A204.1 (cell line): ENCODE results near the gene PLAAT1.

ENCODE experiments used
- FAIRE-seq: peaks from 2 replicates; lab custom pipeline; 2012; peaks lifted over from hg19 to GRCh38; lab: Jason Lieb, UNC

PLAAT1 gene

DNA sequence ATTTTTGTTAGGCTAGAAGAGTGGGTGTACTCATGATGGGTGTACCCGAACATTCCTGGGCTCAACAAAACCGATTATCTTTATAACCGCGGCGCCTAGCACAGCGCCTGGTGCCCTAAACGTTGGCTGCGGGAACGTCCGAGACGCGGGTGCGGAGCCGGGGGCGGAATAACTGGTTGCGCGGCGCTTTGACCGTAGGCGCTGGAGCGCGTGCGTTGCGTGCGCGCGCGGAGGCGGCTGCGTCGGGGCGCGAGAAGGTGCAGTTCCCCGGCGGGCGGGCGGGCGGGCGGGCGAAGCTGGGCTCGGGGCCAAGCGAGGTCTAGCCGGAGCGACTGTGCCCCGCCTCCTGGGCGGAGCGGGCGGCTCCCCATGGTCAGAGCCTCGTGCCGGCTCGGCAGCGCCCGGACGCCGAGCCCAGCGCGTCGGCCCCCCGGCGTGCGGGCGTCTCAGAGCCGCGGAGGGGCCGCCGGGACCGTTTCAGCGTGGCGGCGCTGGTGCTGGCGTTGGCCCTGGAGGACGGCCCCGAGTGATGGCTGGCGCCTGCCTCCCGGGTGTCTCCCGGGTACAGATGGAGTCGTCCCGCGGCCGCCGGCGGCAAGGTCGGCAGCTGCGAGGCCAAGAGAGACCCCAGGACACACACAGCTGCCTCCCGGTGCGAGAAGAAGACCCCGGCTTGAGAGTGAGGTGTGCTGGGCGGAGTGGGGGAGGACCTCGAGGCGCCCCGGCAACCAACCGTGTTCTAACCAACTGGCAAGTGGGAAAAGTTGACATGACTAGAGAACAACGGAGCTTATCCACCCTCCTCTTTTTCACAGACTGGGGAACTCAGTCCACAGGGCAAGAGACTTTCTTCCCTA is at the start of gene PLAAT1:
Gene PLAAT1, plus strand, starts transcription at position 373 of the 857 bp plus-strand sequence. CDS start 14,429 bp downstream, outside the sequence.
- FAIRE-seq: no peak

DNA sequence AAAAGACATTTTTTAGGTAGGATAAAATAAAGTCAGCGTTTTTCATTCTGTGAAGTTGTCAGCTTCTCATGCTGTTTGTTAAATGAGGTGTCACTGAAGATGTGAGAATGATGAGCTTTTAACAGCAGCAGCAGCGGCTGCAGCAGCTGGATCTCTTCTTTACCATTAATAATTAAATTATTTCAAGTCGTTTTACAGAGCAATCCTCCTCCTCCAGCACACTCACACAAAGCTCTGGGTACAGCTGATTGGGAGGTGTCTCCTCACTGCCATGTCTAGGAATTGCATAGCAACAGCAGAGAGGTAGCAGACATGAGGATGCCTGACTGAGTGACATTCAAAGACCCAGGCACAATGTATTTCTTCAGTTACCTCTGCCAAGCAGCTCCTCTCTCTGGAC is 46.7 kb upstream of the PLAAT1 start:
- no peak for FAIRE-seq

DNA sequence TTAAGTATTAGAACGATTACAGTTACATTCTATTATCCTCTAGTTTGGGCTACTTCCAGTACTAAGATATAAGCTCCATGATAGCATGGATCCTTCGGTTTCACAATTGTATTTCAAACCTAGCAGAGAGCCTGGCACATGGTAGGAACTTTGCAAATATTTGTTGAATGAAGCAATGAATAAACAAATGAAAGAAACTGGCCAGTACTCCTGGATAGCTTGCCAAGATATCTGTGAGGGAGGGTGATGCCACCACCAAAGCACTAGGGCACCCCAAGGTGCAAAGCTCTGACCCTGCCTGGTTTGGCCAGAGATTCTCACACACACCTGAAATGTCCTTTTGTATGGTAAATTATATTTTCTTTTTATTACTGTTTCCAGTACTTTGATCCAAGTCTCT is 44.3 kb upstream of the PLAAT1 start:
- FAIRE-seq: no peak

DNA sequence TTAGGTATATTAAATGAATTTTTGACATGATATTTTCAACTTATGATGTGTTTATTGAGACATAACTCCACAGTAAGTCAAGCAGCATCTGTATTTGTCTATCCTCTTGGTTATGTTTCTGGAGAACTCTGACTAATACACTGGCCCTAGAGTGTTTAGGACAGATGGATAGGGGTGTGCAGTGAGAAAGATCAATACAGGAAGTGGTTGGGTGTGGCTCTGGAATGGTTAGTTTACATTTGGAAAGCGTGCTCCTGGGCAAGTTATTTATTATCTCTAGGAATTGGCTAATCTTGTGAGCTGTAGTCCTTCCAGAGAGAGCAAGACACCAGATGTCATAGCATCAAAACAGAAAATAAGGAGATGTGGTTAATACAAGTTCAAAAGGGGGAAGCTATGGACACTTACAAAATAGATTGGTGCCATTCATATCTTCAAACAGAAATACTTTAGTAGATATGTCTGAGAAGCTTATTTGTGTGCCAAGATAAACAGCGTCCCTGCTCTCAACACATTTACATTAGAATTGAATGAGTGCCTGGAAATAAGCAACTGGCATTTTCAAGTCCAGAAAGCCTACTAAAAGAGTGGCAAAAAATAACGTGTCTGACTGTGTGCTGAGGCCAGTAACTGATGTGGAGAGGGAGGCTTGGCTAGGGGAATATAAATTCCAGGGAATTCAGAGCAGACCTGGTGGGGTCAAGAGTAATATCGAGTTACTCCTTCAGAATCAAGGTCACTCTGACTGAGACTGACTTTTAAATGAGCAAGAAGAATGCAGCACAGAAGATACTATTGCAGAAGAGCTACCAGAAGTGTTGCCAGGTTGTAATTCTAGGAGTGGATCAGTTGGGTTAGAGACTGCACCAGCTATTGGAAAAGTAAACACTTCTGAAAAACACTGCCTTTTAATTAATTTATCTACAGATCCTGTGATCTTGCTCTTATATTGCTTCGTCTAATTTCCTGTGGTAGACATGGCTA is 33.4 kb upstream of the PLAAT1 start:
- no peak for FAIRE-seq

DNA sequence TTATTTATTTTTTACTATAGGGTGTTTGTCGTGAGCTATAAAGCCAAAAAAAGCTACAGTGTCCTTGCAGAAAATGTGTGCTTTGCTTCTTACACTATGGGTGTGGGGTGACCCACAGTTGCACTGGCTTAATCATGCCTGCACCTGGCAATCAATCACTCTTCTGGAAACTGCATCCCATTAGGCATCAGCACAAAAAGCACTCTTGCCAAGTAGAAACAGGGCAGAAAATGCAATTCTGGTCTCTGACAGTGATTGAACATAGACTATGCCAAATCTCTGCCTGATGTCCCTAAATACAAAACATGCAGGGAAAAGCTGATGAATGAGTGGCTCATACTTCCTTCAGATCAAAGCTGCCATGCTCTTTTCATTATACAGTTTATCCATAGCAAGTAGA is 30.4 kb upstream of the PLAAT1 start:
- FAIRE-seq: no peak

DNA sequence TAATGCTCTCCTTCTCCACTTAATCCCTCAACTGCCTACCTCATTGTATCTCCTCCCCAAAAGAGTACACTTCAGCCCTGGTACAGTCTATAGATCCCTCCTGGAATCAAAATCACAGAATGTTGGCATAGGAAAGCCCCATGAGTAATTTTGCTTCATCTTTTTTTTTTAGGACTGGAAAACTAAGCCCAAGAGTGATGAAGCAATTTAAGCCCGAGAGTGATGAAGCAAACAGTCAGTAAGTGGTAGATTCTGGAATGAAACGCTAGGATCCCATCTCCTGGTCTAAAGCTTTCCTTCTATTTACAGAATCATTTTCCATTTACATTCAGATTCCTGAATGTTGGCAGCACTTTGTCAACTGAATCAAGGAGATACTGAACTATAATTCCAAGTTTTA is 29.8 kb upstream of the PLAAT1 start:
- no peak for FAIRE-seq

DNA sequence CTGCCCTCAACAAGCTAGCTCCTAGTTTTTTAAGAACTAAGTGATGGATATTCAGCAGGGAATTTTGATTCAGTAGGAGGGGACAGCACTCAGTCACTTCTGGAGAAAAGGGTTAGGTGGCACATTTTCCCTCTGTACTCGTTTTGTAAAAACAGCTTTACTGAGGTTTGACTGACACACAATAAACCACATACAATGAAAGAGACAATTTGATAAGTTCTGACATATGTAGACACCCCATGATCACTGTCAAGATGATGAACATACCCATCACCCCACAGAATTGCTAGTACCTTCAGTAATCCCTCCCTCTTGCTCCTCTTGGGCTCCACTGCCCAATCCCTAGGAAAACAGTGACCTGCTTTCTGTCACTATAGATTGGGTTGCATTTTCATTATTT is 29.0 kb upstream of the PLAAT1 start:
- no peak for FAIRE-seq

DNA sequence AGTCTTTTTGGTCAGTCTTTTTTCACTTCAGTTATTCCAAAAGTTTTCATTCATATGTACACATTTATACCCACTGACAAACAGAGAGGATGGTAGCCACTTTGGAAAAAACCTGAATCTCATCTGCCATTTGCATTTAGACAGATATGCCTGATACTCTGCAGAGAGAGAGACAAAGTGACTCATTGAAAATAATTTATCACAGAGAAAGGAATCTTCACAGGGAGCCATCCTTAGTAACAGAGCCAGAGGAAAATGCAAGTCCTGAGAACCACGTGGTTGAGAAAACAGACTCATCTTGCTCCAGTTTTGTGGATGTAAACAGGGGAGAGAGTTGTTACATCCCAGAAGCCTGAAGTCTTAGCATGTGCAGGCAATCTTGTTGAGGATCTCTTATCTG is 28.2 kb upstream of the PLAAT1 start:
- FAIRE-seq: no peak

DNA sequence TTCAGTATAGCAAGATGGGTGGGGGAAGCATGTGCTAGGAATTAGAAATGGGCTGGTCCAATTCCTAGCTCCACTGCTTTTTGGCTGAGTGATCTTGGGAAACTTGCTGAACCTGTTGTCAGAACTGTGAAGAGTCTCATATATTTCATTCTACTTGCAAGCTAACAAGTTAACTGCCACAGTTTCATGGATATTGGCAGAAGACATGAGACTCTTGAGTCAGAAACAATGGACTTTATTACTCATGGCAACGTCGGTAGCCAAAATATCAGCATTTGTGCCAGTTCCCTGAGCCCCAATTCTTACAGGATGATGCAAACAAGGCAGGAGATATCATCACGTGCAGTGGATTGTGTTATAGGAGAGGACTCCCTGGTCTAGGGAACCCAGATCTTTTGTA is 26.6 kb upstream of the PLAAT1 start:
- FAIRE-seq: no peak

DNA sequence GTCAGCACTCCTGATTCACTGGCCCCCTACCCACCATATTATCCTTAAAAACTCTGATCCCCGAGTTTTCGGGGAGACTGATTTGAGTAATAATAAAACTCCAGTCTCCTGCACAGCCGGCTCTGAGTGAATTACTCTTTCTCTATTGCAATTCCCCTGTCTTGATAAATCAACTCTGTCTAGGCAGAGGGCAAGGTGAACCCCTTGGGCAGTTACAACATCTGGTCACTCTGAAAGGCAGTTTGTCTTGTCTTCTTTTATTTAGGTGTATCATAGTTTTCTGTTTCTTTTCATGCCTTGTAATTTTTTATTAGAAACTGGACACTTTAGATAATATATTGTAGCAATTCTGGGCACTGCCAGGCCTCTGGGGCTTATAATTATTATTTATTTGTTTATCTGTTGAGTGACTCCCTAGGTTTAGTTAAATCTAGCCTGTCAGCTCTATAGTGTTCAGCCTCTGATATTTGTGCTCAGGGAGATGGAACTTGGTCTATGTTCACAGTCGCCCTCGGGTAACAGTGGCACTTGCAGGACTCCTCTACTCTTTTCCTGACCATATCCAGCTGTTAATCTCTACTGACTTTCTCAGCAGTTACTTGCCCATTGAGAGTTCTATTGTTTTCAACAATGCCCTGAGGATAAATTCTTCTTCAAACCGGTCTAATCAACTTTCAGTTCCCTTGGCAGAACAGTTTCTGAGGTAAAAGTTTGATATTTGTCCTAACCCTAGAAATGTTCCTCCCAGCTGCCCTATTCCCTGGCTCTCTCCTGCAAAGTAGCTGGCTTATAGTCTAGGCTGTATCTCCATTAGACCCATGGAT is 15.5 kb upstream of the PLAAT1 start:
- FAIRE-seq: no peak

DNA sequence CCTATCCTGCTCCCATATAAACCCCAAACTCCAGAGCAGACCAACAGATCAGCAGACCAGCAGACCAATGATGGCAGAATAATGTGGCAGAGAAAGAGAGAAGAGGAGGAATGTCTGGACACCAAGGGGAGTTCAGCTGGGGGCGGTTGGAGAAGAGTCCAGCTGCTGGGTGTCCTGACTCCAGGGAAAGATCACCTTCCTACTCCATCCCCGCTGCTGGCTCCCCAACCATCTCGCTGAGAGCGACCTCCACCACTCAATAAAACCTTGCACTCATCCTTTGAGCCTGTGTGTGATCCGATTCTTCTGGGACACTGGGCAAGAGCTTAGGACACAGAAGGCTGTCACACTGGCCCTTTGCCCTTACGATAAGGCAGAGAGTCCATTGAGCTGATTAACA is 12.8 kb upstream of the PLAAT1 start:
- FAIRE-seq: no peak

DNA sequence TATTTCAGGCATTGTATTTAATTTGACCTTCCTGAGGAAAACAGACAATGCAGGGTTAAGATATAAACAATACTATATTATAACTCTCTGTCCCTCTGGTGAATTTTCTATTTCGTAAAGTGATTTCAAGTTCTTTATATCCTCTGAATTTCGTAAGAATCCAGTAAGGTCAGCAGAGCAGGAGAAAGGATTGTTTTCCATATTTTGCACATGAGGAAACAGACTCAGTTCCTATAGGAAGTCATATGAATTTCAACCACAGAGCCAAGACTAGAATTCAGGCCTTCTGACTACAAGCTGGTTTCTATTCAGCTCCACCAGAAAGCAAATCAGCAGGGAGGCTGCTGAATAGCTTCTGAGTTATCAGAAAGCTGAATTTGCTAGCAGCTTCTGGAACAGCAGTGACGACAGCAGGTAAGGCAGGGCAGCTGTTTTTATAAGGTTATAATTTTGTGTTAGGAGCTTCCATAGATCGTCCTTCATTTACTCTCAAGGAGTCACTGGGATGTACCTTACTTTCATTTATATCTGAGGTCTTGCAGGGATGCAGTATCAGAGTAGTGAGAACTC is 11.1 kb upstream of the PLAAT1 start:
- no peak for FAIRE-seq

DNA sequence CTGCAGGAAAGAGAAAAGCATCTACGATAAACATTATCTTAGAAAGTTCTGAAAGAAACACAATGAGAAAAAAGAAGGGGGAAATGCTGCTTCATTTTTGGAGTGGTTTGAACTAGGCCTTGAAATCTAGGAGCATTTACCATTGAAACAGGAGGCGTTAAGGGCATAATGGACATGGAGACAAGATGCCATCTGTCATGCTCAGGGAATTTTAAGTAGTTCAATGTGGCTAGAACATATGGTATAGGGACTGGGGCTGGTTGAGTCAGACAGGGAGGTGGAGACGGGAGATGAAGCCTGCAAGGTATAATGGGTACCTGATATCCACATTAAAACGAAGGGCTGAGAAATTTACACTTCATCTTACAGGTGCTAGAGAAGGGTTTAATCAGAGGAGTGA is 10.4 kb upstream of the PLAAT1 start:
- no peak for FAIRE-seq

DNA sequence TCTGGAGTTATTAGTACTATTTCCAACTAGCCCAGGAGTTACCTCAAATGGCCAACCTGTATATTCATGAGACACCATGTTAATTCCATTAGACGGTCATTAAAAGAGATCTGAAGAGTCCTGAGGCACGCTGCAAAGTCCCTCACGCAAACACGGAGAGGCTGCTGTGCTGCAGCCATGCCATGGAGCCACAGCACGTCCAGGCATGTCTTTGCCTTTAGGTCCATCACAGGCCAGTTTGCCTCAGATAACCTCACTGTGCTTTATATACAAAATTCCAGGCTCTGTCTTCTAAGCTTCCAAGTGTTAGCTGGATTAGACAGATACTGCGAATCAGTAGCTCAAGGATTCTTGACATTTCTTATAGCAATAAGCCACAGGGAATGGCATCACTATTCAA is 9.8 kb upstream of the PLAAT1 start:
- no peak for FAIRE-seq

DNA sequence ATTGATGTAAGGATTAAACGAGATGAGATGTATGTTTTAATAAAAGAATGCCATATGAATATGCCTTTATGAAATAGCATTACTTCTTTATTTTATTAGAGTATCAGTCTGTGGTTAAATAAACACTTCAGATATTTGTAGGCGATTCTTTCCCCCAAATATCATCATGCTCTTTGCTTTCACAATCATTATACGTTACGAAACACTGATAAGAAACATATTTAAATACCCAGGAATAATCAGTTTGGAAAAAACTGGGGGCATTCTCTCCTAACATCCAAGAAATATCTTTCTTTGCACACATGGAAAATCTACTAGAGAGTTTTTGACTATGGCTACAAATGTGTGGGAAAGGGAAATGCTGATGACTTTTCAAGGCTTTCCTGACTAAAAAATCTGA is 4.4 kb upstream of the PLAAT1 start:
- FAIRE-seq: no peak

DNA sequence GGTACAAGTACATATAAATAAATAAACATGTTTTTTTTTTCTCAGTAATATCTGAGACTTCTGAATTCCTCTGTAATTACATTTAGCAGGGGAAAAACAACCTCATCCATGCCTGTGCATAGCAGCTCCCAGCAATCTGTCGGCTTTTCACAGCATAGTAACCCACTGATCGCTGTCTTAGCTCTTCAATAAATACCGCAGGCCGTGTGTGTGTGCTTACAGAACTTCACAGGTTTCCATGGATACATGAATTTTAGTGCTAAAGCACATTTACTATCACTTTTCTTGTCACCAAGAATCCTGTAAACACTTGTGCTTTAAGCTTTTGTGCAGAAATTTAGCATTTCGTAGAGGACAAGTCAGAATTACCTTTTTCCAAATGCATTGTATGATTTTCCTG is 4.0 kb upstream of the PLAAT1 start:
- FAIRE-seq: no peak

DNA sequence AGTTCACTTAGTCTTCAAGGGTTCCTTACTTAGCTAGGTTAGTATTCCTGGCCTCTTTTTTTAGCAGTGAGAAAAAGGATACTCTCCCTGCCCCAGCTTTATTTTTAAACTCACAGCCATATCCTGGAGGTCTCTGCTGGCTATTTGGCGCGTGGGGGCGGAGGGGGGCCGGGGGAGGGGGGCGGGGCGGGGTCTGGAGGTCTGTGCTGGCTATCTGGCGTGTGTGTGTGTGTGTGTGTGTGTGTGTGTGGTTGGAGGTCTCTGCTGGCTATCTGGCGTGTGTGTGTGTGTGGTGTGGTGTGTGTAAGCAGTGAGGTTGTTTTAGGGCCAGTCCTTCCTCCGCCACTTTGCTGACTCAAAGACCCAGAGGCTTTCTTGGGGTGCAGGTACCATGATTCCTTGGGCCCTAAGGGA is 579 bp upstream of the PLAAT1 start:
- no peak for FAIRE-seq

DNA sequence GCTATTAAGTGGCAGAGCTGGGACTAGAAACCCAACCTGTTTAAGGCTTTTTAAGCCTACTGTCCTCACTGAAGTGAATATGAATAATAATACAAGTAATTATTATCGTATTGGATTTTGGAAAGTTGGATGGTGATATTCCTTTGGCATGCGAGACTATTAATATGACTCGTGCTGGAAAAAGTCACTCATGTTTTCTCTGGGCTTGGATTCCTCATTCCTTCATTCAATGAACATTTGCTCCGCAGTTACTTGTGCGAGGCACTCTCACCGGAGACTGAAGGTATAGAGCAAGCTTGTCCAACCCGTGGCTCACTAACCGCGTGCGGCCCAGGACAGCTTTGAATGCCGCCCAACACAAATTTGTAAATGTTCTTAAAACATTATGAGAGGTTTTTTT is 694 bp downstream of the PLAAT1 start:
- no peak for FAIRE-seq

DNA sequence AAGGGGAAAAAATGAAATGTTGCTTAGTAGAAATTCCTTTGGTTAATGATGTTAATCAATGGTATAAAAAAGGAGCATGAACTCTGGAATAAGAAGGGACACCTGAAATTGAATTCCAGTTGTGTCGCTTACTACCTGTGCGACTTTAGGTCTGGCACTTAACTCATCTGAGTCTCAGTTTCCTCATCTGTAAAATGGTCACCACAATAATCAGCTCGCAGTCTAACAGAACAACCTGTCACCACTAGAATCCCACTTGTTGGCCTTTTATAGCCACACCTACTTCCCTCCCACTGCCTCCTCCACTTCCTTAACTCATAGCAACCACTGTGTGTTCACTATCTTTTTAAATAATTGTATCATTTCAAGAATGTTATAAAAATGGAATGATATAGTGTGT is 2.5 kb downstream of the PLAAT1 start:
- no peak for FAIRE-seq

DNA sequence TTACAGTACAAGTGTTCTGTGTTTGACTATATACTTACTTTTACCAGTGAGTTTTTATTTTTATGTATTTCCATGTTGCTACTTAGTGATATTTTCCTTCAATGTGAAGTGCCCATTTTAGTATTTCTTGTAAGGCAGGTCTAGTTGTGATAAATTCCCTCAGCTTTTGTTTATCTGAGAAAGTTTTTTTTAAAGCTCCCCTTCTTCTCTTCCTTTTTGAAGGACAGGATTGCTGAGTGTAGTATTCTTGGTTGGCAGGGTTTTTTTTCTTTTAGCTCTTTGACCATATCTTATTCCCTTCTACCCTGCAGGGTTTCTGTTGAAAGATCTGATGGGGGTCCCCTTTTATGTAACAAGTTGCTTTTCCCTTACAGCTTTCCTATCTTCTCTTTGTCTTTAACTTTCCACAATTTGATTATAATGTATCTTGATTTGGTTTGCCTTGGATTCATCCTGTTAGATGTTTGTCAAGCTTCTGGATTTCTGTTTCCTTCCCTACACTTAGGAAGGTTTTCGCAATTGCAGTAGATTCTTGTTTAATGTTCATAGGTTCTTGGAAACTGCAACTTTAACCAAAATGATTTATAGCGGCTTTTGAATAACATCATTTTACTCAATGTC is 7.9 kb downstream of the PLAAT1 start:
- FAIRE-seq: no peak

DNA sequence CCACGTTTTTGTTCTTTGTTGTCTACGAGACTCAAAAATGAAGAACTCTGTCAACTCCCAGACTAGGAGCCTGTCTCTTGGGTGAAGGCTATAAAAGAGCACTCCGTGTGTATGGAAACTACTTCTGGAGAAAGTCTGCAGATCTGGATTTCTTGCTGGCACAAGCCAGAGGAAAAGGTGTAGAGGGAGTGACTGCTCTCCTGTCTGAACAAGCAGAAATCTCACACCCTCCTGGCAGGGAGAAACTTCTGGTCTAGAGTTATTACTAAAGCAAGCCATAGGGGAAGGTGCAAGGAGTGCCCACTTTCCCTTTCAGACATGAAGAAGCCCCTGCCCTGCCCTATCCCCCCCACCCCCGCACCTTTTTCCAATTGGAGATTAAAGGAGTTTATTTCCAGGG is 9.5 kb downstream of the PLAAT1 start:
- no peak for FAIRE-seq
